B cell (primary cell): ENCODE results near the gene ALDH3A1. TPM values are rescaled to one million over a fixed set of nuclear protein-coding genes. Genes with fewer than 3 reads are reported as not detected.

ENCODE experiments used
- ATAC-seq: fragments of 200-7000 bp; cut with Tn5 transposase; one replicate; pipeline ENCODE4 v1.10.0; 2021; ENCODE audit warnings: low read depth, mild to moderate bottlenecking, moderate number of reproducible peaks, moderate library complexity
- CTCF ChIA-PET: fragments of 350-600 bp; sonication (Branson Sonifier 250); formaldehyde crosslinking; loops from one replicate; lab custom pipeline; 2021; ENCODE audit warnings: antibody characterized with exemption, inconsistent platforms; lab: Charles Lee
- POLR2A ChIA-PET: fragments of 350-600 bp; sonication (Branson Sonifier 250); formaldehyde crosslinking; loops from one replicate; lab custom pipeline; 2021; ENCODE audit warnings: antibody characterized with exemption; lab: Charles Lee
- DNase-seq: peaks from one replicate; pipeline ENCODE4 v3.0.0; 2013
- H2AFZ ChIP-seq: 2 replicates; pipeline ENCODE4 v1.6.1; 2012; ENCODE audit warnings: mild to moderate bottlenecking, low read depth, low read length; ENCODE audit not compliant: insufficient read depth, poor library complexity, severe bottlenecking
- H3K27ac ChIP-seq, 2 donors: 1 replicate in 1 of 2; 2 replicates in 1 of 2; pipeline ENCODE4 v1.5.1; 2012 to 2013; ENCODE audit warnings: low read length in 2 of 2, mild to moderate bottlenecking in 2 of 2, moderate library complexity in 1 of 2
- H3K27me3 ChIP-seq, 4 experiments: fragments of 200-600 bp in 1 of 4; sonication (generic) in 1 of 4; replicated peaks in 1 of 4; 1 replicate in 2 of 4; 2 replicates in 2 of 4; pipeline versions ENCODE4 v1.6.1 to v1.7.0; 2013 to 2016; ENCODE audit warnings: low read length in 3 of 4, mild to moderate bottlenecking in 2 of 4, mixed read lengths in 1 of 4, moderate library complexity in 1 of 4; ENCODE audit not compliant: insufficient read depth in 4 of 4, control insufficient read depth in 3 of 4; ENCODE audit errors: control extremely low read depth in 1 of 4
- H3K36me3 ChIP-seq, 2 experiments: replicated peaks in 1 of 2; 1 replicate in 1 of 2; 2 replicates in 1 of 2; pipeline versions ENCODE4 v1.6.1 to v1.7.1; 2013; ENCODE audit warnings: low read length in 1 of 2; ENCODE audit not compliant: insufficient read depth in 2 of 2, control insufficient read depth in 1 of 2; ENCODE audit errors: control extremely low read depth in 1 of 2, extremely low read depth in 1 of 2
- H3K4me1 ChIP-seq, 2 donors: fragments of 200-600 bp in 1 of 2; sonication (generic) in 1 of 2; 1 replicate in 1 of 2; 2 replicates in 1 of 2; pipeline versions ENCODE4 v1.5.1 to v1.6.1; 2013 to 2017; ENCODE audit warnings: low read length in 2 of 2; ENCODE audit not compliant: control insufficient read depth in 2 of 2, insufficient read depth in 2 of 2
- H3K4me2 ChIP-seq: replicated peaks from 2 replicates; pipeline ENCODE3; 2012; ENCODE audit warnings: mild to moderate bottlenecking, low read depth, low read length; ENCODE audit not compliant: poor library complexity, severe bottlenecking
- H3K4me3 ChIP-seq, 5 experiments: fragments of 200-600 bp in 1 of 5; sonication (generic) in 1 of 5; 1 replicate in 3 of 5; 2 replicates in 2 of 5; pipeline versions ENCODE4 v1.5.1 to v1.7.0; 2011 to 2016; ENCODE audit warnings: low read length in 4 of 5, mild to moderate bottlenecking in 4 of 5, low read depth in 2 of 5, control low read depth in 1 of 5, moderate library complexity in 1 of 5; ENCODE audit not compliant: insufficient read depth in 1 of 5; ENCODE audit errors: control extremely low read depth in 1 of 5, extremely low read depth in 1 of 5
- H3K79me2 ChIP-seq: fragments of 200-600 bp; sonication (generic); one replicate; pipeline ENCODE4 v1.6.0; 2016; ENCODE audit warnings: low read length; ENCODE audit not compliant: control insufficient read depth, insufficient read depth
- H3K9ac ChIP-seq: fragments of 200-600 bp; sonication (generic); 2 replicates; pipeline ENCODE4 v1.6.1; 2017; ENCODE audit warnings: mild to moderate bottlenecking, low read length, moderate library complexity
- H3K9me3 ChIP-seq, 3 donors: one replicate each; pipeline versions ENCODE4 v1.6.1 to v1.7.1; 2013; ENCODE audit warnings: low read length in 2 of 3; ENCODE audit not compliant: control insufficient read depth in 2 of 3, insufficient read depth in 1 of 3; ENCODE audit errors: control extremely low read depth in 1 of 3
- H4K20me1 ChIP-seq: 2 replicates; pipeline ENCODE4 v1.6.0; 2012; ENCODE audit warnings: mild to moderate bottlenecking, low read length; ENCODE audit not compliant: insufficient read depth, control insufficient read depth, poor library complexity, severe bottlenecking
- H3K27ac Mint-ChIP-seq: one replicate; pipeline ENCODE4 v1.8.0; 2021; ENCODE audit warnings: mixed read lengths
- H3K27me3 Mint-ChIP-seq: one replicate; pipeline ENCODE4 v1.8.0; 2021; ENCODE audit warnings: mixed read lengths
- H3K4me1 Mint-ChIP-seq: one replicate; pipeline ENCODE4 v1.8.0; 2021; ENCODE audit warnings: mixed read lengths
- H3K4me3 Mint-ChIP-seq: one replicate; pipeline ENCODE4 v1.8.0; 2021; ENCODE audit warnings: mixed read lengths
- H3K9me3 Mint-ChIP-seq: one replicate; pipeline ENCODE4 v1.8.0; 2022; ENCODE audit warnings: mixed read lengths; ENCODE audit not compliant: insufficient read depth
- CTCF ChIP-seq: fragments of 200-600 bp; IDR thresholded peaks from one replicate; pipeline ENCODE4 v1.8.0; 2022; ENCODE audit warnings: antibody characterized with exemption, mild to moderate bottlenecking
- EZH2 ChIP-seq: IDR thresholded peaks from 2 replicates; pipeline ENCODE4 v1.6.1; 2012; ENCODE audit warnings: borderline replicate concordance, low read depth, mild to moderate bottlenecking, moderate library complexity, low read length; ENCODE audit not compliant: insufficient read depth, poor library complexity, severe bottlenecking
- WGBS: methylation state at CpG from one replicate; pipeline ENCODE4 v1.1.5; 2013; ENCODE audit warnings: missing lambda C conversion rate; ENCODE audit not compliant: insufficient coverage; 5-methylcytosine and 5-hydroxymethylcytosine counted together
- intact Hi-C: fragments of 100-400 bp; cut with micrococcal nuclease; formaldehyde crosslinking; loops from one replicate; pipeline ENCODE4 v1.10.0; 2022
- polyA plus RNA-seq: library from polyadenylated mRNA; depleted of rRNA; stranded (reverse); fragments of >200 nt; gene quantifications from 2 replicates; pipeline ENCODE4 v1.2.3, GENCODE V29; 2012
- total RNA-seq, 2 donors: library from RNA; stranded (reverse); fragments of 120-200 nt in 1 of 2; gene quantifications; 1 replicate in 1 of 2; 2 replicates in 1 of 2; pipeline versions ENCODE4 v1.2.3 to v1.2.4, GENCODE V29; 2013 to 2022

Gene ALDH3A1
- total and polyA plus RNA-seq, 2 donors (not counting 1 experiment from before 2014, with no cell fraction given) = not detected

- peaks cover 0 to 5% (median 0%) of the 10 kb centered on the region in 3 donors for H3K9me3 ChIP-seq
- no peaks in the 10 kb centered on the region for H4K20me1 ChIP-seq
- H3K36me3 ChIP-seq = no peaks in the 10 kb centered on the region
- 95% methylated on average over 9 of the region's 14 CpGs for WGBS
- H3K4me1 Mint-ChIP-seq = peaks cover 6% of the 10 kb centered on the region
- intact Hi-C loops = no loop called here
- no peak overlapping the region for H3K4me2 ChIP-seq
- no peaks in the 10 kb centered on the region for H3K9me3 Mint-ChIP-seq
- peaks cover 6 to 9% of the 10 kb centered on the region in 2 donors for H3K4me1 ChIP-seq
- no peak overlapping the region for H3K27ac ChIP-seq
- H3K27ac Mint-ChIP-seq = no peak overlapping the region
- H3K27me3 ChIP-seq = peaks cover 0 to 9% (median 2%) of the 10 kb centered on the region in 4 experiments
- no peak overlapping the region for H2AFZ ChIP-seq
- H3K9ac ChIP-seq = no peak overlapping the region
- H3K4me3 Mint-ChIP-seq = no peak overlapping the region
- H3K27me3 Mint-ChIP-seq = no peaks in the 10 kb centered on the region
- no peak for DNase-seq
- POLR2A ChIA-PET = no interaction called here
- TF ChIP-seq CTCF (no peak), EZH2 (no peak)
- H3K4me3 ChIP-seq = no peak overlapping the region
- CTCF ChIA-PET = interaction anchor here (0.9 to 4.4 kb wide), 2 partner anchors 9 to 20 kb away, joined by 3 to 37 read pairs; no protein-coding TSS in a partner anchor
- no peak for ATAC-seq
- H3K79me2 ChIP-seq = no peaks in the 10 kb centered on the region
These were observed 6.2 kb downstream of the ALDH3A1 start for GRCh38 chr17:19741832-19742457.

- TF ChIP-seq EZH2 (no peak), CTCF (no peak)
- peaks cover 6 to 9% of the 10 kb centered on the region in 2 donors for H3K4me1 ChIP-seq
- ATAC-seq = no peak
- peaks cover 6% of the 10 kb centered on the region for H3K4me1 Mint-ChIP-seq
- H3K79me2 ChIP-seq = no peaks in the 10 kb centered on the region
- ChIA-PET POLR2A (no interaction called here), CTCF (interaction anchor here (1.7 kb wide), 1 partner anchor 12 kb away, joined by 5 read pairs; no protein-coding TSS in a partner anchor)
- H3K27ac ChIP-seq = no peak overlapping the region
- H2AFZ ChIP-seq = no peak overlapping the region
- no peak overlapping the region for H3K9ac ChIP-seq
- no peaks in the 10 kb centered on the region for H3K27me3 Mint-ChIP-seq
- intact Hi-C loops = no loop called here
- H3K4me3 ChIP-seq = no peak overlapping the region
- H3K4me2 ChIP-seq = no peak overlapping the region
- peaks cover 0 to 5% (median 0%) of the 10 kb centered on the region in 3 donors for H3K9me3 ChIP-seq
- WGBS = 89% methylated on average over 6 of the region's 7 CpGs
- H3K27ac Mint-ChIP-seq = no peak overlapping the region
- DNase-seq = no peak
- H3K9me3 Mint-ChIP-seq = no peaks in the 10 kb centered on the region
- peaks cover 0 to 9% (median 2%) of the 10 kb centered on the region in 4 experiments for H3K27me3 ChIP-seq
- no peaks in the 10 kb centered on the region for H4K20me1 ChIP-seq
- H3K36me3 ChIP-seq = no peaks in the 10 kb centered on the region
- no peak overlapping the region for H3K4me3 Mint-ChIP-seq
These were observed 7.2 kb downstream of the ALDH3A1 start for GRCh38 chr17:19740933-19741332.
